Raji (cell line): Measurements from ENCODE around the gene C1orf159.

Source experiments
- POLR2A ChIP-seq: IDR thresholded peaks from 2 replicates; pipeline ENCODE4 v1.6.1; 2011; ENCODE audit warnings: low read depth, low read length, control low read depth; ENCODE audit not compliant: insufficient read depth

The C1orf159 gene

DNA sequence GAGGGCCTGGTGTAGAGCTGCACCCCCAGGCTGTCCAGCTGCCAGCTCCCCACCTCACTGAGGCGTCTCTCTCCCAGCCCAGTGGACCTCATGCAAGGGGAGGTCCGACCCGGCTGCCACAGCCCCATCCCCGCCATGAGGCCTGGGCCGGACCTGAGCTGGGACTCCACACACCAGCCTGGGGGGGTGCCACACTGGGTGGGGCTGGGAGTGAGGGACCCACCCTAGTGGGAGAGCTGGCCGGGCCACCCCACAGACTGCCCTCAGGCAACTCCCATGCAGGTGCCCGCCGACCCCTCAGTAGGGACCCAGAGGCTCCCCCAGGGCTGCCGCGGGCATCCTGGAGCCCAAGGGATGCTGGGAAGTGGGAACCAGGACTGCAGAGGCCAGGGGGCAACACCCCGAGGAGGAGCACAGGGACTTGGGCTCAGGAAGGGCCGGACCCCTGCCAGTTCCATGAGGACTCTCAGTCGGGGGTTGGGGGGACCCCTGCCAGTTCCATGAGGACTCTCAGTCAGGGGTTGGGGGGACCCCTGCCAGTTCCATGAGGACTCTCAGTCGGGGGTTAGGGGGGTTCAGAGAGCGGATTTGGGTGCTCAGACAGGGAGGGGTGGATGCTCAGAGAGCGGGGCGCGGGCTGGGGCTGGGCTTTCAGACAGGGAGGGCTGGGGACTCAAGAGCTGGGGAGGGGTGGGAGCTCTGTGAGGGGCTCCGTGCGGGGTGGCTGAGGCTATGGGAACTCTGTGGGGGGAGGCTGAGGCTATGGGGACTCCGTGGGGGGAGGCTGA is 40.5 kb downstream of the C1orf159 start:
- no peak for TF ChIP-seq POLR2A

DNA sequence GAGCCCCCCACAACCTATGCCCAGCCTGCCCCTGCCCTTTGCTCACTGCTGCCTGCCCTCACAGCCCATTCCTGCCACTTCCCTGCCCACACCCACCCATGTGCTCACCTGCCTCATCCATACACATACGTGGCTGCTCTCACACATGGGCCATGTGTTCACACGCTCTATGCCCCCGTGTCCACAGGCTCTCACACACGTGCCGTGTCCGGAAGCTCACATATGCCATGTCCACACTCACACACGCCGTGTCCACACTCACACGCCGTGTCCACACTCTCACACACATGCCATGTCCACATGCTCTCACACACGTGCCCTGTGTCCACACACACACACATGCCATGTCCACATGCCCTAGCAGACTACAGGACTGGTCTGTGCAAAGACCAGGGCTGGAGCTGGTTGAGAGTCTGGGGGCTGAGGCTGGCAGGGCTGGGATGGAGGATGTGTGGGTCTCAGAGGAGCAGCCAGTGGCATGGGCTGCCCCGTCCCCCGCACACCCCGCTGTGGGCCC is 41.2 kb downstream of the C1orf159 start:
- no peak for TF ChIP-seq POLR2A

GRCh38 chr1:1073743-1074587 is 41.9 kb downstream of the C1orf159 start, which contains the start of gene RNF223:
Gene RNF223 (minus strand): TSS chr1:1074306. CDS start chr1:1072566, 1,740 bp downstream.
- TF ChIP-seq POLR2A = no peak

GRCh38 chr1:1072849-1073742 is 42.8 kb downstream of the C1orf159 start:
- no peak for TF ChIP-seq POLR2A

- TF ChIP-seq POLR2A = no peak
These were observed 43.5 kb downstream of the C1orf159 start for GRCh38 chr1:1072299-1072848.

GRCh38 chr1:1071486-1072298 is 44.2 kb downstream of the C1orf159 start:
- TF ChIP-seq POLR2A = no peak

- peak; percentile 29; the same call in 1 of the 2 replicates for TF ChIP-seq POLR2A
These were observed 45.9 kb downstream of the C1orf159 start for GRCh38 chr1:1069711-1070676.

DNA sequence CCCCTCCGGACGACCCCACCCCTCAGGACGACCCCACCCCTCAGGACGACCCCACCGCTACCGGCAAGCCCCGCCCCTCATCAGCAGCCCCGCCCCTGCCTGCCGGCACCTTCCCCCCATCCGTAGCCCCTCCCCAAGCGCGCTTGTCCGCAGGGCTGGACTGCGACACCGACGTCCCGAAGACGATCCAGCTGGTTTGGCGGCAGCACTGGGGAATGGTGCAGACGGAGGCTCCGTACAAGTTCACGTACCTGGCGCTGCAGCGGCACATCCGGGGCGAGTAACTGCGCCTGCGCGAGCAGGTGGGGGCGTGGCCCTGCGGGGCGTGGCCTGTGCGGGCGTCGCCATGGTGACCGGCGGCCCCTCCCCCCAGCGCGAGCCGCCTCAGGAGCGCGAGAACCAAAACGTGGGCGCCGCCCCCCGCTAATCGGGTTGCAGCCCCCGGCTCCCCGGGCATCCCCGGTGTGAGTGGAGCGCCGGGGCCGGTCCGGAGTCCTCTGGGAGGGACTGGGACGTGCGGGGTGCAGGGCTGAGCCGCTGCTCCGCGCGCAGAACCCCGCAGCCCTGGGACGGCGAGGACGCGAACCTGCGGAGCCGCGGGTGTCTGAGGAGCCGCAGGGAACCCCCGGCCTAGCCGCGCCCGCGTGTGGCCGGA is 46.7 kb downstream of the C1orf159 start:
- TF ChIP-seq POLR2A = peak; percentile 83

DNA sequence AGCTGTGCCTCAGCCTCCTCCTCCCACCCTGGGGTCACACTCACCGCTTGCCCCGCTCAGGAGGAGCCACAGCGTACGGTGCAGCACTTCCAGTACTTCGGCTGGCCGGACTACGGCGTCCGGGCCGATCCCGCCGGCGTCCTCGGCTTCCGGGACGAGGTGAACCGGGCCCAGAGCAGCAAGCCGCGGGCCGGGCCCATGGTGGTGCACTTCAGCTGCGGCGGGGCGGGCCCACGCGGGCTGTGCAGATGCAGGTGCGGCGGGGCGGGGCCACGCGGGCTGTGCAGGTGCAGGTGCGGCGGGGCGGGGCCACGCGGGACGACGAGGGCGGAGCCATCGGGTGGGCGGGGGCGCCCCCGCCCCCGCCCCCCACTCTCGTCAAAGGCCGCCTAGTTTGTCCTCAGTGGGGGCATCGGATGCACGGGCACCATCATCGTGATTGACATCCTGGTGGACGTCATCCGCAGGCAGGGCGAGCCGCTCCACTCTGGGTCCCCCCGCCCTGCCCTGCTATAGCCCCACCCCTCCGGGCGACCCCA is 47.3 kb downstream of the C1orf159 start:
- no peak for TF ChIP-seq POLR2A

DNA sequence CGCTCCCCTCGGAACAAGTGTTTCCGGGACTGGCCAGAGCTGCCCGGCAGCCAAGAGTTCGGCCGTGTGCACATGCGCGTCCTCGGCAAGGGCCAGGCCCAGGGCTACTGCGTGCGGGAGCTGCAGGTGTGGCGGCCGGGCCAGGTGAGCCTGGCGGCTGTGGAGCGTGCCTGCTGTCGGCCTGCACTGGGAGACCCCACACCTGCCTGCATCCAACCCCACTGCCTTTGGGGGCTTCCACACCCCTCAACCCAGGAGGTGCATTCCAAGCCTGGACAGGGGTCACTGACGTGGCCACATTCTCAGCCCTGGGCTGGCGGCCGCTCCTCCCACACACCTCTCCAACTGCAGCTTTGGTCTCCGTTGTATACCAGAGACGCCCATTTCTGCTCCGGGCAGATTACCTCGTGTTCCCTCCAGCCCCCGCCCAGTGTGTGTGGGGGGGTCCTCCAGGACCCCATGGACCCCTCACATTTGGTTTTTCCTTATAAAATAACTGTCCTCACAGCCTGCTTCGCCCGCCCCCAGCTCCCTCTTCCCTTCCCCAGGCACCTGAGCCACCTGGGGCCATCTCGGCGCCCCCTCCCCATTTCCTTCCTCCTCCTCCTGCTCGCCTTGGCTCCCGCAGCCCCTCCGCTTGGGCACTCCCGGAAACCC is 47.9 kb downstream of the C1orf159 start:
- TF ChIP-seq POLR2A = no peak

DNA sequence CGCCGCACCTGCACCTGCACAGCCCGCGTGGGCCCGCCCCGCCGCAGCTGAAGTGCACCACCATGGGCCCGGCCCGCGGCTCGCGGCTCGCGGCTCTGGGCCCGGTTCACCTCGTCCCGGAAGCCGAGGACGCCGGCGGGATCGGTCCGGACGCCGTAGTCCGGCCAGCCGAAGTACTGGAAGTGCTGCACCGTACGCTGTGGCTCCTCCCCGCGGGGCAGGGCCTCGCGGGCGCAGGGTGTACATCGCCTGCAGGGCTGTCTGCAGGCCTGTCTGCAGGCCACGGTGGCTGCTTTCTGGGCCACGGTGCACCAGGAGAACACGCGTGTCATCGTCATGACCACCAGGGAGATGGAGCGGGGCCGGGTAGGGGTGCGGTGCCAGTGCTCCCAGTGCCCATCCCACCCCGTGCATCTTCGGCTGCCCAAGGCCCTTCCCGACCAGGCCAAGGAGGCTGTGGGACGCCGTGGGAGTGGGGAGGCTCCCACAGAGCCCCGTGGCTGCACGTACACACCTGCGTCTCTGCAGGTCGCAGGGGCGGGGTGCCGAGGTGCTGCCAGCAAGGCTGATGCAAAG is 48.5 kb downstream of the C1orf159 start:
- TF ChIP-seq POLR2A = no peak
